ENCODE results near the gene HYLS1.
"Not testable (repeated sequence)": the region's sequence is repeated elsewhere in the genome, so short reads cannot be mapped to it uniquely, and the experiment has no call there.

Gene HYLS1, protein sequence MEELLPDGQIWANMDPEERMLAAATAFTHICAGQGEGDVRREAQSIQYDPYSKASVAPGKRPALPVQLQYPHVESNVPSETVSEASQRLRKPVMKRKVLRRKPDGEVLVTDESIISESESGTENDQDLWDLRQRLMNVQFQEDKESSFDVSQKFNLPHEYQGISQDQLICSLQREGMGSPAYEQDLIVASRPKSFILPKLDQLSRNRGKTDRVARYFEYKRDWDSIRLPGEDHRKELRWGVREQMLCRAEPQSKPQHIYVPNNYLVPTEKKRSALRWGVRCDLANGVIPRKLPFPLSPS

DNA sequence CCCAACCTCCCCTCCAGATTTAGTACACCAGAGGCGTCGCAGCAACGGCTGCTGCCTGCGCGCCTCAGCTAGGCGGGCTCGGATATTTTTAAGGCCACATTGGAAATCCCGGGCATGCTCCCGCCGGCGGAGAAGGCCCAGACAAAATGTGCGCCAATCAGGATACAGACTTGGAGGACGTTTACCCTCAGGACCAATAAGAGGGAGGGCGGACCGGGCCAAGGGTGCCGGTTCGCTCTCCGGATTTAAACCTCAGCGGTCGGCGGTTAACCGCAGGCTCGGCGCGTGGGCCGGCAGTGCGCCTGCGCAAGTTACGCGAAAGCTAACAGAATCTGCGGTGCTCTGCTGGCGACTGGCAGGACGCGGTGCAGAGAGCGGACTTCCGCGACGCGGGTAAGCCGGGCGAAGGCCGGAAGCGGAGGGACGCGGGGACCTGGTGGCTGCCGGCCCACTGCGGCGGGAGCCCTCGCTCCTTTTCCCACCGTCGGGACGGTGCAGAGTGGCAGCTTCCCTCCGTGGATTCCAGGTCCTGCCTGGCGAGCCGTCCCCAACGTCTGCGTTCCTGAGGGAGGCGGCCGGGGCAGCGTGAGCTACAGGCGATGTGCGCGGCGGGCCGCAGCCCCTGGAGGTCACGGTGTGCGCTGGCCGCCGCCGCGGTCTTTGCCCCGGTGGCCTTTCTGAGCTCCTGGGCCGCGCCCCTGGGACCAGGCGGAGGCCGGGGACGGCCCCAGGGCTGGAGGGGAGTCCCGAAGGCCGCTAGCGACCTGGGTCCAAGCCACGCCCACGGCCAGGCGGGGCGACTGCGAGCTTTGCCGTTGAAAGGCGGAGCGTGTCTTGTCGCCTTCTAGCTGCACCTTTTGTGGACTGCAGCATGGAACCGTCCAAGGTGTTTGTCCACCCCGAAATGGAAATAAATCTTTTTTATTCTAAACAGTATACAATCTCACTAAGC is at the start of gene HYLS1:
Gene HYLS1 (plus strand): TSS at position 296 of the 952 bp plus-strand sequence. CDS start 11,701 bp downstream, outside the sequence.
- peak; percentile 75 to 88 for DNase-seq

DNA sequence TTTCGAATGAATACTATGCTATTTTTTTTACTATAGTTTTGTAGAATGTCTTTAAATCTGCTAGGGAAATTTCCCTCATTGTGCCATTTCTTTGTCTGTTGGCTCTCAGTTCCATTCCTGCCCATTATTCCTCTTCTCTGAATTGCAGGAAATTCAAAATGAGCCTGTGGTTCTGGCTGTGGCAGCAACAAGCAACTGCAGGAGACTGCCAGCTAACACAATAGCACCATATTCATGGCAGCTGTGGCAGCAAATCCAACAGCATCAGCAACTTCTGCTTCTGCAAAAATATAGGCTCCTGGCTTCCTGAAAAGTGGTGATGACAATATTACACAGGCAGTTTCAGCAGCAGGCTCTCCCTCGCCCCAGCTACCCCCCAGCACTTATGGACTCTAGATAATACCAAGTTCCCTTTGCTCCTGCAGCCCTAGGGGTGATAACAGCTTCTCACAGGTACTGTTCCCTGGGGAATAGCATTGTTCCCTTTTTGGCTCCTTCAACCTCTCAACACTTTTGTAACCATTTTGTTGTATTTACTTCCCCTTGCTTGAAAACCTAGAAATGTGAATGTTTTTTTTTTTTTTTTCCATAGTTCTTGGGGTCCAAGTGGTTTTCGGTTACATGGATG is 45.0 kb upstream of the HYLS1 start:
- DNase-seq = no peak

DNA sequence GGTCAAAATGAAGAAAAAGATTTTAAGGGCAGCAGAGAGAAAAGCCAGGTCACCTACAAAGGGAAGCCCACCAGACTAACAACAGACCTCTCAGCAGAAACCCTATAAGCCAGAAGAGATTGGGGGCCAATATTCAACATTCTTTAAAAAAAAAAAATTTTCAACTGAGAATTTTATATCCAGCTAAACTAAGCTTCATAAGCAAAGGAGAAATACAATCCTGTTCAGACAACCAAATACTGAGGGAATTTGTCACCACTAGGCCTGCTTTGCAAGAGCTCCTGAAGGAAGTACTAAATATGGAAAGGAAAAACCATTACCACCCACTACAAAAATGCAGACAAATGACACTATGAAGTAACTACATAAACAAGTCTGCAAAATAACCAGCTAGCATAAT is 41.3 kb upstream of the HYLS1 start:
- DNase-seq = no peak

DNA sequence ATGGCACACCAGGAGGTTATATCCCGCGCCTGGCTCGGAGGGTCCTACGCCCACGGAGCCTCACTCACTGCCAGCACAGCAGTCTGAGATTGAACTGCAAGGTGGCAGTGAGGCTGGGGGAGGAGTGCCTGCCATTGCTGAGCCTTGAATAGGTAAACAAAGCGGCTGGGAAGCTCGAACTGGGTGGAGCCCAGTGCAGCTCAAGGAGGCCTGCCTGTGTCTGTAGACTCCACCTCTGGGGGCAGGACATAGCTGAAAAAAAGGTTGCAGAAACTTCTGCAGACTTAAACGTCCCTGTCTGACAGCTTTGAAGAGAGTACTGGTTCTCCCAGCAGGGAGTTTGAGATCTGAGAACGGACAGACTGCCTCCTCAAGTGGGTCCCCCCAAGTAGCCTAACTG is 29.8 kb upstream of the HYLS1 start:
- DNase-seq = not testable (repeated sequence)

- DNase-seq = not testable (repeated sequence)
These were observed 24.7 kb upstream of the HYLS1 start for GRCh38 chr11:125862786-125863185.

DNA sequence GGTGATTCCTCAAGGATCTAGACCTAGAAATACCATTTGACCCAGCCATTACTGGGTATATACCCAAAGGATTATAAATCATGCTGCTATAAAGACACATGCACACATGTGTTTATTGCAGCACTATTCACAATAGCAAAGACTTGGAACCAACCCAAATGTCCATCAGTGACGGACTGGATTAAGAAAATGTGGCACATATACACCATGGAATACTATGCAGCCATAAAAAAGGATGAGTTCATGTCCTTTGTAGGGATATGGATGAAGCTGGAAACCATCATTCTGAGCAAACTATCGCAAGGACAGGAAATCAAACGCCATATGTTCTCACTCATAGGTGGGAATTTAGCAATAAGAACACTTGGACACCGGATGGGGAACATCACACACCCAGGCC is 22.1 kb upstream of the HYLS1 start:
- not testable (repeated sequence) for DNase-seq

GRCh38 chr11:125869521-125869920 is 17.9 kb upstream of the HYLS1 start:
- no peak for DNase-seq

GRCh38 chr11:125871391-125872137 is 15.9 kb upstream of the HYLS1 start:
- peak; percentile 43 to 54 for DNase-seq

DNA sequence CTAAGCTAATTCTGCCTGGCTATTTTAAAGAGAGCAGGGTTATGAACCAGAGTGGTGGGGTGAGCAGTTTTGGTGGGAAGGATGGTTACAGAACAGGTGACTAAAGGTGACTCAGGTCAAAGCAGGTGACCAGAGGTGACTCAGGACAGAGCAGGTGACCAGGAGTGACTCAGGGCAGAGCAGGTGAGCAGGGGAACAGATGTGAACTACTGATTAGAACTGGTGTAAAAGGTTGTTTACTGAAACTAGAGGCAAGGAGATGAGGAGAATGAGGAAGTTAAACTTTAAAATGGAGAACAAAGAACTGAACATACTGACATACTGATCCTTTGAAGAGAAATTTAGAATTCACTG is 15.4 kb upstream of the HYLS1 start:
- DNase-seq = no peak

DNA sequence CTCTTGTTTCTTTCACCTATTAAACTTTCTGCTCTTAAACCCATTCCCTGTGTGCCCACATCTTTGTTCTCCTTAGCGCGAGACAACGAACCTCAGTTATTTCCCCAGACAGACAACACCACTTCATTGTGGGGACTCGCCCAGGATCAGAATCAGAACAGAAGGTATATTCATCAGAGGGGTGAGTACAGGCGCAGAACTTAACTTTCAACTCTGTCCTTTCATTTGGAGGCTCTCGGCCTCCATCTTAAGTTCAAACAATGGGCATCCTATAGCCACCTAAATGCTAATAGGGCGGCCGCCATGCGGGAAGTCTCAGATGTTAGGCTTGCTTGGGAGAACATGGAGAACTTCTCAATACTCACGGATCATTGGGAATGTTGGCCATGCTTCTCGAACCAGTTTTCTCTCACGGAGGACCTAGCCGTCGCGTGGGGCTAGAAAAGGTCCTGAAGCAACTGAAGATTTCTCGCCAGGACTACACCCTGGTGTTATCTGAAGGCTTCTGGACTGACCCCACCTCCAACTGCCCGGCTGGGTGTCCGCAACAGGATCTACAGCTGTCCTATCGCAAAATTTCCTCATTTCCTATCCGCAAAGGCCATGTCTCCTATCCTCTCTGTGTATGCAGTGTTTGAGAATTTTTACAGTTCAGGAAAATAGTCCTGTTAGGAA is 13.4 kb upstream of the HYLS1 start:
- peak in 1 of 2 experiments; percentile 30 for DNase-seq

GRCh38 chr11:125874556-125875124 is 12.8 kb upstream of the HYLS1 start:
- DNase-seq = peak; percentile 75 to 81

- DNase-seq = no peak
These were observed 6.2 kb upstream of the HYLS1 start for GRCh38 chr11:125881291-125881690.

- DNase-seq = no peak
These were observed 4.1 kb upstream of the HYLS1 start for GRCh38 chr11:125883375-125883774.

- no peak for DNase-seq
These were observed 483 bp upstream of the HYLS1 start for GRCh38 chr11:125886997-125887372.

GRCh38 chr11:125890447-125891100 is 3.1 kb downstream of the HYLS1 start:
- no peak for DNase-seq

DNA sequence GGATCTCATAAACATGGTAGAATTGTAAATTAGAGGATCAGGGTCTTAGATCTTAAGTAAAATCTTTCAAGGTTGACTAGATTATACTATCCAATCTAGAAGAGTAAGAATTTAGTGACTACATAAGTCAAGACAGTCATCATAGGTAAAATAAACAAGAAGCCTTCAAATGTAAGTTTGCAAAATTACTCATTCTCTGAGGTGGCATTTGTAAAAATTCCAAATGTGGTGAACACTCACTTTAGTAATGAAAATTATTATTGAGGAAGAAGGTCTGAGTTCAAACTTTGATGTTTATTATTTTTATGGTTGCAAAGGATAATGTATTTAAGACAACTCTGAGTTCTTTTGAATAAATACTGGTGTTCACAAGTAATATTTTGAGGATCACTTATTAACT is 4.6 kb downstream of the HYLS1 start:
- DNase-seq = no peak

- no peak for DNase-seq
These were observed 5.5 kb downstream of the HYLS1 start for GRCh38 chr11:125892994-125893393.

GRCh38 chr11:125901872-125902271 is 14.4 kb downstream of the HYLS1 start:
- DNase-seq = no peak

GRCh38 chr11:125902277-125902926 is 14.9 kb downstream of the HYLS1 start:
- no peak for DNase-seq

DNA sequence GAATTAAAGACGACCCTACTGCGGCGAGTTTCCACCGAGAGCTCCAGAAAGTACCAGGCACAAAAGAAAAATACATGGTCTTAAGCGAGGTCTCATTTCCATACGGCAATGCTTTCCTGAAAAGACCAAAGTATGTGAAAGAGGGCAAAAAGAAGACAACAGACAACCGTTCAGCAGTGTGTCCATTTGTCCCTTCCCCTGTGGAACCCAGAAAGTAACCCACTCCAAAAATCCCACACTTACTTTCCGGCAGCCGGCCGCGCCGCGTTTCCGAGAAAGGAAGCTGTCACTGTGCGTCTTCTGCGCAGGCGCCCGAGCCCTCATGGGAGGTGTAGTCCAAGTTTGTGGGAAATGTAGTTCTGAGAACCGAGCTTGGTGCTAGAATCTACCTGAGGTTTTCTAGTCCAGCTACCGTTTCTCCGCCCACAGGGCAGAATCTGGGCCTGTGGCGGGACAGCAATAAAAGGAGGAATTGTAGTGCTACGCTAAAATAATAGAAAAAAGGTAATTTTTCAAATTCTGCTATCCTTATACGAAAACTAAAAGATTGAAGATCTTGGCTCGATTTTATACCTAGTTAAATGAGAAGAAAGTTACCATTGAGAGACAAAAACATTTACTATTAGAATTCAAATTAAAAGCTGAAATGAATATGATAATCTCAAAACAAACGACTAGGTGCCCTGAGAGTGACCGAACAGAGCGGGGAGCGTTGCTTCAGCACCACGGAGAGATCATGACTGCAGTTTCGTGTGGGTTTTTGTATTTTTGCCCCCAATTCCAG is 15.7 kb downstream of the HYLS1 start, which contains the start of gene PUS3:
Gene PUS3 (minus strand): TSS at position 280 of the 784 bp plus-strand sequence. CDS start 6,922 bp downstream, outside the sequence.
- peak; percentile 88 to 90 for DNase-seq
